HepG2 (cell line): ENCODE data around the gene ZKSCAN8. TPM values are rescaled to one million over a fixed set of nuclear protein-coding genes. Genes with fewer than 3 reads are reported as not detected.

Experiments used
- BRD4 ChIP-seq: sonication (generic); formaldehyde crosslinking; IDR thresholded peaks from 2 replicates; pipeline ENCODE4 v1.4.0; 2020; ENCODE audit warnings: missing genetic modification reagents
- FOXP1 ChIP-seq, 2 experiments: fragments of 450-650 bp in 1 of 2; IDR thresholded peaks; 2 replicates each; pipeline ENCODE4 v1.6.1; 2017 to 2018; ENCODE audit warnings: antibody characterized with exemption in 1 of 2
- HNF4G ChIP-seq, 2 experiments: sonication (generic) in 1 of 2; formaldehyde crosslinking in 1 of 2; IDR thresholded peaks; 2 replicates each; pipeline versions ENCODE4 v1.4.0 to v1.6.1; 2011 to 2020; ENCODE audit warnings: borderline replicate concordance in 2 of 2, low read depth in 2 of 2, mild to moderate bottlenecking in 2 of 2, low read length in 1 of 2, missing genetic modification reagents in 1 of 2, moderate library complexity in 1 of 2
- JUNB ChIP-seq: sonication (generic); formaldehyde crosslinking; IDR thresholded peaks from 2 replicates; pipeline ENCODE4 v1.8.0; 2022; ENCODE audit warnings: missing genetic modification reagents, mild to moderate bottlenecking, borderline replicate concordance
- KLF12 ChIP-seq: sonication (generic); formaldehyde crosslinking; IDR thresholded peaks from 2 replicates; pipeline ENCODE4 v1.4.0; 2020; ENCODE audit warnings: missing genetic modification reagents, borderline replicate concordance
- KLF13 ChIP-seq: sonication (generic); formaldehyde crosslinking; IDR thresholded peaks from 2 replicates; pipeline ENCODE4 v1.4.0; 2020; ENCODE audit warnings: mild to moderate bottlenecking, missing genetic modification reagents
- MED8 ChIP-seq: sonication (generic); formaldehyde crosslinking; IDR thresholded peaks from 2 replicates; pipeline ENCODE4 v1.8.1; 2023; ENCODE audit warnings: mild to moderate bottlenecking, missing genetic modification reagents; ENCODE audit not compliant: insufficient replicate concordance
- MXD4 ChIP-seq: IDR thresholded peaks from 2 replicates; pipeline ENCODE4 v1.6.1; 2016; ENCODE audit warnings: mild to moderate bottlenecking, missing biosample characterization, missing genetic modification reagents
- NKX3-1 ChIP-seq: sonication (generic); formaldehyde crosslinking; IDR thresholded peaks from 2 replicates; pipeline ENCODE4 v1.5.0; 2020; ENCODE audit warnings: missing genetic modification reagents
- NR2F2 ChIP-seq: IDR thresholded peaks from 2 replicates; pipeline ENCODE4 v1.6.1; 2012; ENCODE audit warnings: low read depth, inconsistent platforms, borderline replicate concordance
- TBP ChIP-seq: sonication (generic); formaldehyde crosslinking; IDR thresholded peaks from 2 replicates; pipeline ENCODE4 v1.5.0; 2020; ENCODE audit warnings: missing genetic modification reagents
- TCF12 ChIP-seq, 2 experiments: fragments of 450-650 bp in 1 of 2; sonication (generic) in 1 of 2; formaldehyde crosslinking in 1 of 2; IDR thresholded peaks; 2 replicates each; pipeline versions ENCODE4 v1.6.1 to v1.8.0; 2017 to 2022; ENCODE audit warnings: antibody characterized with exemption in 1 of 2, mild to moderate bottlenecking in 1 of 2, missing genetic modification reagents in 1 of 2, moderate library complexity in 1 of 2
- ZBTB10 ChIP-seq: sonication (generic); formaldehyde crosslinking; IDR thresholded peaks from 2 replicates; pipeline ENCODE4 v1.4.0; 2020; ENCODE audit warnings: missing genetic modification reagents, borderline replicate concordance
- ZBTB42 ChIP-seq: sonication (generic); formaldehyde crosslinking; IDR thresholded peaks from 2 replicates; pipeline ENCODE4 v1.5.0; 2020; ENCODE audit warnings: mild to moderate bottlenecking, missing genetic modification reagents
- ZGPAT ChIP-seq: IDR thresholded peaks from 2 replicates; pipeline ENCODE4 v1.6.1; 2016; ENCODE audit warnings: mild to moderate bottlenecking
- ZMYM2 ChIP-seq: sonication (generic); formaldehyde crosslinking; IDR thresholded peaks from 2 replicates; pipeline ENCODE4 v1.8.0; 2022; ENCODE audit warnings: mild to moderate bottlenecking, missing genetic modification reagents
- ZNF180 ChIP-seq: sonication (generic); formaldehyde crosslinking; IDR thresholded peaks from 2 replicates; pipeline ENCODE4 v1.4.0; 2020; ENCODE audit warnings: low read depth, missing genetic modification reagents, borderline replicate concordance
- ZNF275 ChIP-seq: sonication (generic); formaldehyde crosslinking; IDR thresholded peaks from 2 replicates; pipeline ENCODE4 v1.8.0; 2022; ENCODE audit warnings: missing genetic modification reagents, mild to moderate bottlenecking, inconsistent platforms, borderline replicate concordance
- ZNF431 ChIP-seq: sonication (generic); formaldehyde crosslinking; IDR thresholded peaks from 2 replicates; pipeline ENCODE4 v1.9.0; 2022; ENCODE audit warnings: missing genetic modification reagents, low read depth, mild to moderate bottlenecking, borderline replicate concordance
- polyA plus RNA-seq, 8 experiments: library from polyadenylated mRNA; depleted of rRNA in 3 of 8; stranded (reverse) in 7 of 8; unstranded in 1 of 8; fragments of >200 nt; fragmentation: Illumina TruSeq in 4 of 8; extraction: Trizol in 4 of 8; gene quantifications; 2 replicates each; pipeline versions ENCODE4 v1.2.1 to v1.2.3, GENCODE V29; 2011 to 2016; ENCODE audit warnings: low read depth in 4 of 8, missing spikeins in 1 of 8, mixed read lengths in 1 of 8; ENCODE audit not compliant: insufficient read depth in 1 of 8
- total RNA-seq, 5 experiments: library from RNA; depleted of rRNA; stranded (reverse); fragments of >200 nt; fragmentation: Illumina TruSeq; extraction: Trizol; gene quantifications; 2 replicates each; pipeline ENCODE4 v1.2.3, GENCODE V29; 2016; ENCODE audit warnings: low read depth in 1 of 5

ZKSCAN8 gene
- total and polyA plus RNA-seq, 2 of the 13 experiments (the other 11 are each of a cell fraction or from before 2014, with no cell fraction given): 12.4 to 20.9 TPM

GRCh38 chr6:28104392-28105244 lies 37.1 kb upstream of the ZKSCAN8 start (continued):
- TF ChIP-seq ZNF180 (CRISPR knock-in tag) (no peak), FOXP1 (IDR thresholded peaks at IDR 0.05) (no peak), FOXP1 (CRISPR knock-in tag; IDR thresholded peaks at IDR 0.05) (no peak), MED8 (CRISPR knock-in tag) (peak; percentile 66), ZBTB10 (peak; percentile 100), MXD4 (peak; percentile 70; the same call in 1 of the 2 replicates), ZNF431 (CRISPR knock-in tag) (0 out of 2 replicates have a peak, but pooled peaks have one; percentile 65), KLF12 (peak; percentile 91), ZGPAT (peak; percentile 93; the same call in 1 of the 2 replicates), TBP (CRISPR knock-in tag) (peak; percentile 65; the same call in 1 of the 2 replicates), ZMYM2 (no peak), TCF12 (IDR thresholded peaks at IDR 0.05) (no peak), TCF12 (CRISPR knock-in tag; IDR thresholded peaks at IDR 0.05) (0 out of 2 replicates have a peak, but pooled peaks have one; percentile 61), NR2F2 (no peak), NKX3-1 (CRISPR knock-in tag) (no peak), JUNB (no peak), ZBTB42 (0 out of 2 replicates have a peak, but pooled peaks have one; percentile 17), KLF13 (CRISPR knock-in tag) (peak; percentile 36; the same call in 1 of the 2 replicates), ZNF275 (CRISPR knock-in tag) (peak; percentile 86), BRD4 (peak; percentile 92), HNF4G (IDR thresholded peaks at IDR 0.05; ENCODE audit: borderline replicate concordance, low read depth, low read length) (no peak), HNF4G (CRISPR knock-in tag; IDR thresholded peaks at IDR 0.05; ENCODE audit: borderline replicate concordance, low read depth) (peak; percentile 72; the same call in 1 of the 2 replicates)
